K562 (cell line): ENCODE measurements around the gene AMN1. TPM values are rescaled to one million over a fixed set of nuclear protein-coding genes. Genes with fewer than 3 reads are reported as not detected.

Source experiments
- ATF7 ChIP-seq: fragments of 450-650 bp; IDR thresholded peaks from 2 replicates; pipeline ENCODE4 v1.7.1; 2014; ENCODE audit warnings: mild to moderate bottlenecking, moderate library complexity
- C11orf30 ChIP-seq: fragments of 450-650 bp; IDR thresholded peaks from 2 replicates; pipeline ENCODE4 v1.6.1; 2016; ENCODE audit warnings: low read depth, mild to moderate bottlenecking
- DPF2 ChIP-seq: fragments of 450-650 bp; IDR thresholded peaks from 2 replicates; pipeline ENCODE4 v1.6.1; 2016
- MBD2 ChIP-seq: sonication (generic); IDR thresholded peaks from 2 replicates; pipeline ENCODE4 v1.6.1; 2016; ENCODE audit warnings: low read depth, borderline replicate concordance
- MCM2 ChIP-seq: fragments of 450-650 bp; IDR thresholded peaks from 2 replicates; pipeline ENCODE4 v1.6.1; 2017; ENCODE audit warnings: low read depth, mild to moderate bottlenecking
- MECOM ChIP-seq: fragments of 250-450 bp; sonication (Bioruptor Pico); IDR thresholded peaks from 2 replicates; pipeline ENCODE4 v1.8.0; 2022; ENCODE audit warnings: inconsistent platforms
- STAT5B ChIP-seq: fragments of 250-450 bp; sonication (Bioruptor Pico); IDR thresholded peaks from 2 replicates; pipeline ENCODE4 v1.8.0; 2021; ENCODE audit warnings: mild to moderate bottlenecking, inconsistent platforms
- ZC3H11A ChIP-seq: IDR thresholded peaks from 2 replicates; pipeline ENCODE4 v1.6.1; 2012; ENCODE audit warnings: low read depth, low read length, improper control_type of control experiment
- ZNF253 ChIP-seq: fragments of 250-450 bp; sonication (Bioruptor Pico); conservative IDR thresholded peaks from 2 replicates; pipeline ENCODE4 v1.6.1; 2021; ENCODE audit warnings: mild to moderate bottlenecking
- ZNF3 ChIP-seq: fragments of 250-450 bp; sonication (Bioruptor Pico); IDR thresholded peaks from 2 replicates; pipeline ENCODE4 v1.5.0; 2021; ENCODE audit warnings: mild to moderate bottlenecking, moderate library complexity
- ZNF444 ChIP-seq: fragments of 250-450 bp; sonication (Bioruptor Pico); IDR thresholded peaks from 2 replicates; pipeline ENCODE4 v1.4.0; 2020; ENCODE audit warnings: mild to moderate bottlenecking, moderate library complexity
- polyA plus RNA-seq, 8 experiments: library from polyadenylated mRNA; depleted of rRNA in 4 of 8; stranded (reverse) in 5 of 8; unstranded in 3 of 8; fragments of >200 nt; fragmentation: Nextera tagmentation in 2 of 8; fragmentation: Illumina TruSeq in 1 of 8; extraction: Ambion mirVana in 2 of 8; extraction: Trizol in 1 of 8; gene quantifications; 2 replicates each; pipeline versions ENCODE4 v1.2.1 to v1.2.3, GENCODE V29; 2011 to 2014; ENCODE audit warnings: inconsistent platforms in 1 of 8, missing spikeins in 1 of 8
- total RNA-seq, 7 experiments: library from RNA; depleted of rRNA in 6 of 7; stranded (reverse); fragments of >200 nt in 6 of 7; fragmentation: Illumina TruSeq in 2 of 7; extraction: Trizol in 2 of 7; gene quantifications; 2 replicates each; pipeline versions ENCODE4 v1.2.1 to v1.2.3, GENCODE V29; 2011 to 2021; ENCODE audit warnings: low replicate concordance in 1 of 7
- TF ChIP-seq, protein P1 (sequence below): fragments of 450-650 bp; IDR thresholded peaks from 2 replicates; pipeline ENCODE4 v1.6.1; 2016; ENCODE audit warnings: antibody characterized with exemption
- TF ChIP-seq, protein P2 (sequence below): sonication (generic); formaldehyde crosslinking; IDR thresholded peaks from 2 replicates; pipeline ENCODE4 v1.8.1; 2023; ENCODE audit warnings: mild to moderate bottlenecking, missing genetic modification reagents
- TF ChIP-seq, protein P3 (sequence below), 2 experiments: IDR thresholded peaks in 1 of 2; conservative IDR thresholded peaks in 1 of 2; 2 replicates each; pipeline ENCODE4 v1.6.1; 2016; ENCODE audit warnings: low read depth in 2 of 2, mild to moderate bottlenecking in 1 of 2, missing compliant biosample characterization in 1 of 2, missing genetic modification characterization in 1 of 2, moderate library complexity in 1 of 2

AMN1 gene
- total and polyA plus RNA-seq, 9 of the 15 experiments (the other 6 are each of a cell fraction or from before 2014, with no cell fraction given) = 5.2 to 27.6 (median 13.0) TPM

DNA sequence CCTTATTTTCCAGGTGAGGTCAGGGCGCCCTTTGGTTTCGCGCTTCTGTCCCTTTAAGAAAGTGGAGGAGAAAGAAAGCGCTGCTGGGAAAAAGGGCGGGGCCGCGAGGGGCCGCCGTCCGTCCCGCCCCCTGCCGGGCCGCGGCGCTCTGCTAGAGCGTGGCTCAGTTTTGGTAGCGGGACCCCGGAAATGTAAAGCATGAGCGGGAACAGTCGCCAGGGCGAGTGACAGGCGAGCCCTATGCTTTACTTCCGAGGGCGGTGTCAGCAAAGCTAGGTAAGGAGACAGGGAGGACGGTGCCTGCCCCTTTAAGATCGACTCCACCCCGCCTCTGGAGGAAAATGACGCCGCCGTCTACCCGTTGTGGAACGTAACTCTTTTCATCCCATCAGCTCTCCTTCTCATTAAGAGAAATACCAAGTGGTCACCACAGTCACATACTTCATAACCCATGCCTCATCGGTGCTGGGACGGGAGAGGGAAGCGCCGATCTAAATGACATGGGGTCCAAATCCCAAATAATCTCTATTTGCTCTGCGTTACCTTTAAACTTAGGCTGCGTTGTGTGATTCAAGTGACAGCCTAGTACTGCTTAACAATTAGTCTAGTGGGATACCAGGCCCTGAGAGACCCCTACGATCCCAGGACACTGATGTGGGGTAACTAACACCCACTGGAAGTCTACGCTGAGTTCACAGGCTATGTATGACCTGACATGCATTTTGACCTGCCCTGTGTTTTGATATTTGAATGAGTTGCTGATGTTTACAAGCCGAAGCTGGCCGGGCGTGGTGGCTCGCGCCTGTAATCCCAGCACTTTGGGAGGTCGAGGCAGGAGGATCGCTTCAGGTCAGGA lies 69.5 kb downstream of the AMN1 start, which contains the start of gene ETFBKMT (continued):
- no peak for TF ChIP-seq ZNF253 (CRISPR knock-in tag)
- peak; percentile 35; the same call in 1 of the 2 replicates for TF ChIP-seq C11orf30
- TF ChIP-seq MECOM (CRISPR knock-in tag) = no peak
- no peak for TF ChIP-seq ZNF444 (CRISPR knock-in tag)
- TF ChIP-seq, protein P1, sequence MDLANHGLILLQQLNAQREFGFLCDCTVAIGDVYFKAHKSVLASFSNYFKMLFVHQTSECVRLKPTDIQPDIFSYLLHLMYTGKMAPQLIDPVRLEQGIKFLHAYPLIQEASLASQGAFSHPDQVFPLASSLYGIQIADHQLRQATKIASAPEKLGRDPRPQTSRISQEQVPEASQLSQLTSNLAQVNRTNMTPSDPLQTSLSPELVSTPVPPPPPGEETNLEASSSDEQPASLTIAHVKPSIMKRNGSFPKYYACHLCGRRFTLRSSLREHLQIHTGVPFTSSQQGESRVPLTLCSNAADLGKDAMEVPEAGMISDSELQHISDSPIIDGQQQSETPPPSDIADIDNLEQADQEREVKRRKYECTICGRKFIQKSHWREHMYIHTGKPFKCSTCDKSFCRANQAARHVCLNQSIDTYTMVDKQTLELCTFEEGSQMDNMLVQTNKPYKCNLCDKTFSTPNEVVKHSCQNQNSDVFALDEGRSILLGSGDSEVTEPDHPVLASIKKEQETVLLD = no peak
- TF ChIP-seq, protein P2, sequence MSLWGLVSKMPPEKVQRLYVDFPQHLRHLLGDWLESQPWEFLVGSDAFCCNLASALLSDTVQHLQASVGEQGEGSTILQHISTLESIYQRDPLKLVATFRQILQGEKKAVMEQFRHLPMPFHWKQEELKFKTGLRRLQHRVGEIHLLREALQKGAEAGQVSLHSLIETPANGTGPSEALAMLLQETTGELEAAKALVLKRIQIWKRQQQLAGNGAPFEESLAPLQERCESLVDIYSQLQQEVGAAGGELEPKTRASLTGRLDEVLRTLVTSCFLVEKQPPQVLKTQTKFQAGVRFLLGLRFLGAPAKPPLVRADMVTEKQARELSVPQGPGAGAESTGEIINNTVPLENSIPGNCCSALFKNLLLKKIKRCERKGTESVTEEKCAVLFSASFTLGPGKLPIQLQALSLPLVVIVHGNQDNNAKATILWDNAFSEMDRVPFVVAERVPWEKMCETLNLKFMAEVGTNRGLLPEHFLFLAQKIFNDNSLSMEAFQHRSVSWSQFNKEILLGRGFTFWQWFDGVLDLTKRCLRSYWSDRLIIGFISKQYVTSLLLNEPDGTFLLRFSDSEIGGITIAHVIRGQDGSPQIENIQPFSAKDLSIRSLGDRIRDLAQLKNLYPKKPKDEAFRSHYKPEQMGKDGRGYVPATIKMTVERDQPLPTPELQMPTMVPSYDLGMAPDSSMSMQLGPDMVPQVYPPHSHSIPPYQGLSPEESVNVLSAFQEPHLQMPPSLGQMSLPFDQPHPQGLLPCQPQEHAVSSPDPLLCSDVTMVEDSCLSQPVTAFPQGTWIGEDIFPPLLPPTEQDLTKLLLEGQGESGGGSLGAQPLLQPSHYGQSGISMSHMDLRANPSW = no peak
- peak; percentile 48; the same call in 1 of the 2 replicates for TF ChIP-seq MBD2
- no peak for TF ChIP-seq STAT5B (CRISPR knock-in tag)
- TF ChIP-seq ZC3H11A = no peak
- TF ChIP-seq MCM2 = no peak
- TF ChIP-seq ZNF3 (CRISPR knock-in tag) = no peak
- TF ChIP-seq ATF7 = peak; percentile 89
- TF ChIP-seq, protein P3, sequence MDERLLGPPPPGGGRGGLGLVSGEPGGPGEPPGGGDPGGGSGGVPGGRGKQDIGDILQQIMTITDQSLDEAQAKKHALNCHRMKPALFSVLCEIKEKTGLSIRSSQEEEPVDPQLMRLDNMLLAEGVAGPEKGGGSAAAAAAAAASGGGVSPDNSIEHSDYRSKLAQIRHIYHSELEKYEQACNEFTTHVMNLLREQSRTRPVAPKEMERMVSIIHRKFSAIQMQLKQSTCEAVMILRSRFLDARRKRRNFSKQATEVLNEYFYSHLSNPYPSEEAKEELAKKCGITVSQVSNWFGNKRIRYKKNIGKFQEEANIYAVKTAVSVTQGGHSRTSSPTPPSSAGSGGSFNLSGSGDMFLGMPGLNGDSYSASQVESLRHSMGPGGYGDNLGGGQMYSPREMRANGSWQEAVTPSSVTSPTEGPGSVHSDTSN (CRISPR knock-in tag; IDR thresholded peaks at IDR 0.05; ENCODE audit: low read depth) = peak; percentile 55; the same call in 1 of the 2 replicates
- TF ChIP-seq, protein P3 (tag; conservative IDR thresholded peaks at IDR 0.05; ENCODE audit: low read depth) = peak; percentile 58
- TF ChIP-seq DPF2 = 0 out of 2 replicates have a peak, but pooled peaks have one; percentile 44
